ENCODE measurements around the gene IGFBP3. TPM values are rescaled to one million over a fixed set of nuclear protein-coding genes. Genes with fewer than 3 reads are reported as not detected.

Gene IGFBP3
- total and polyA plus RNA-seq, 2 of the 13 experiments (the other 11 are each of a cell fraction or from before 2014, with no cell fraction given): 57.5 TPM; not detected in 1

- TF ChIP-seq ZNF407 (CRISPR knock-in tag; IDR thresholded peaks at IDR 0.05; ENCODE audit: not compliant biosample characterization) (no peak), ZMYM3 (CRISPR knock-in tag; IDR thresholded peaks at IDR 0.05) (no peak), ARID3A (IDR thresholded peaks at IDR 0.05; ENCODE audit: low read depth, low read length) (no peak), ZNF720 (CRISPR knock-in tag; IDR thresholded peaks at IDR 0.05) (no peak), GATAD1 (CRISPR knock-in tag; IDR thresholded peaks at IDR 0.05) (no peak), DPF2 (CRISPR knock-in tag; IDR thresholded peaks at IDR 0.05; ENCODE audit: borderline replicate concordance, low read depth) (no peak), RXRA (CRISPR knock-in tag; IDR thresholded peaks at IDR 0.05) (no peak), FLYWCH1 (CRISPR knock-in tag; IDR thresholded peaks at IDR 0.05) (peak; percentile 33; the same call in 1 of the 2 replicates), MED1 (CRISPR knock-in tag; IDR thresholded peaks at IDR 0.05) (peak; percentile 60; the same call in 1 of the 2 replicates), ZNF225 (CRISPR knock-in tag; IDR thresholded peaks at IDR 0.05) (0 out of 2 replicates have a peak, but pooled peaks have one; percentile 3), ZBTB46 (CRISPR knock-in tag; IDR thresholded peaks at IDR 0.05; ENCODE audit: borderline replicate concordance) (no peak), TRIM22 (IDR thresholded peaks at IDR 0.05) (no peak), FOXA1 (IDR thresholded peaks at IDR 0.05) (no peak), FOXA1 (CRISPR knock-in tag; IDR thresholded peaks at IDR 0.05) (no peak), CREBL2 (CRISPR knock-in tag; IDR thresholded peaks at IDR 0.05; ENCODE audit: borderline replicate concordance) (no peak), TOE1 (CRISPR knock-in tag; IDR thresholded peaks at IDR 0.05) (0 out of 2 replicates have a peak, but pooled peaks have one; percentile 25), DNMT3B (CRISPR knock-in tag; conservative IDR thresholded peaks at IDR 0.05) (no peak; the same call in 1 of the 2 replicates)
These were observed 31.6 kb downstream of the IGFBP3 start (continued) for GRCh38 chr7:45889367-45890067.

Data from HepG2 (cell line).